Measurements from ENCODE around the gene ELAC2.

The ELAC2 gene

GRCh38 chr17:13017655-13018459 is at the start of gene ELAC2:
Gene ELAC2, minus strand, starts transcription at chr17:13018027. Its CDS starts 80 bp downstream, at chr17:13017947.
- DNase-seq = peak; percentile 91

GRCh38 chr17:13065032-13065431 is 47.2 kb upstream of the ELAC2 start:
- DNase-seq = no peak

- no peak for DNase-seq
Measured at GRCh38 chr17:13055131-13055530, 37.3 kb upstream of the ELAC2 start.

GRCh38 chr17:13054666-13055065 is 36.8 kb upstream of the ELAC2 start:
- DNase-seq = no peak

- DNase-seq = no peak
Measured at GRCh38 chr17:13051915-13052314, 34.1 kb upstream of the ELAC2 start.

GRCh38 chr17:13047011-13047606 is 29.3 kb upstream of the ELAC2 start:
- DNase-seq = no peak

GRCh38 chr17:13046361-13046760 is 28.5 kb upstream of the ELAC2 start:
- no peak for DNase-seq

- DNase-seq = no peak
Measured at GRCh38 chr17:13044572-13045065, 26.8 kb upstream of the ELAC2 start.

- no peak for DNase-seq
Measured at GRCh38 chr17:13038931-13039665, 21.3 kb upstream of the ELAC2 start.

GRCh38 chr17:13036751-13037150 is 18.9 kb upstream of the ELAC2 start:
- DNase-seq = no peak

- no peak for DNase-seq
Measured at GRCh38 chr17:13035420-13035819, 17.6 kb upstream of the ELAC2 start.

GRCh38 chr17:13031718-13032350 is 14.0 kb upstream of the ELAC2 start:
- no peak for DNase-seq

- no peak for DNase-seq
Measured at GRCh38 chr17:13030459-13031300, 12.9 kb upstream of the ELAC2 start.

- no peak for DNase-seq
Measured at GRCh38 chr17:13030056-13030455, 12.2 kb upstream of the ELAC2 start.

- DNase-seq = no peak
Measured at GRCh38 chr17:13029340-13029739, 11.5 kb upstream of the ELAC2 start.

GRCh38 chr17:13027246-13027645 is 9.4 kb upstream of the ELAC2 start:
- DNase-seq = no peak

- DNase-seq = no peak
Measured at GRCh38 chr17:13025687-13026086, 7.9 kb upstream of the ELAC2 start.

GRCh38 chr17:13025258-13025627 is 7.4 kb upstream of the ELAC2 start:
- no peak for DNase-seq

GRCh38 chr17:13024526-13025257 is 6.9 kb upstream of the ELAC2 start:
- no peak for DNase-seq

- DNase-seq = no peak
Measured at GRCh38 chr17:13024016-13024415, 6.2 kb upstream of the ELAC2 start.

- no peak for DNase-seq
Measured at GRCh38 chr17:13016881-13017654, 759 bp downstream of the ELAC2 start.
